OCI-LY3 (cell line): ENCODE measurements around the gene DMTF1.

ENCODE experiments used
- EZH2phosphoT487 ChIP-seq: fragments of 200-600 bp; shearing (Covaris generic); IDR thresholded peaks from 2 replicates; pipeline ENCODE4 v1.6.1; 2018; ENCODE audit warnings: antibody characterized with exemption, mixed run types, low read depth
- TF ChIP-seq, protein P1 (sequence below): fragments of 200-600, 300-600 bp; sonication (generic); IDR thresholded peaks from 2 replicates; pipeline ENCODE4 v1.5.1; 2014; ENCODE audit warnings: antibody characterized with exemption, low read length, low read depth

DNA sequence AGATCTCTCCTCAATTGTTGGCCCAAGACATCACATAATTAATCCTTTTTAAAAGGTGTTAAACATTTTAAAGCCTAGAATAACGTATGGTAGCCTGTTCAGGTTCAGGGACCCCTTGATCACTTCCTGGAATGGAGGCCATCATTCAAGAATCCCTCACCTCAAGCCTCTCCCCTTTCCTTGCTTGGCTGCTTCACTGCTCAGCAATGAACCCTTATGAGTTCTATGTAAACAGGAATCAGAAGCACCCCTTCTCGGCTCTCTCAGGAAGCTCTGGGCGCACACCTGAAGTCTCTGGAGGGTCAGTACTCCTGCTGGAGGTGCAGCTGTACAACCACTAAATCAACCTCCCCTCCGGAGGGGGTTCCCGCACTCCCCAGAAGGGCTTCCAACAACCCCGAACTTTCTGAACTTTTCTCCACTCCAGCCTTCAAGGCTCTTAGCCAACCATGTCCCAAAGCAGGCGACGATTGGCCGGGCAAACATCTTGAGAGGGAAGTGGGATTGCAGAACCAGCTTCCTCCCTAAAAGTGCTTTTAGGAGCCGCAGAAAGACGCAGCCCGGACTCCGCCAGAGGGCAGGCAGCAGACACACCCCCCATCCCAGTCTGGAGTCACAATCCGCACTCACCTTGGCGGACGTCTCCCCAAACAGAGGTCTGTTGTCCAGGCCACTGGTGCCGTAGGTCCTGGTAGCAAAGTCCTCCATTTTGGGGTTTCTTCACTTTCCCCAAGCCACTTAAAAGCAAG lies 66.7 kb downstream of the DMTF1 start:
- TF ChIP-seq, protein P1, sequence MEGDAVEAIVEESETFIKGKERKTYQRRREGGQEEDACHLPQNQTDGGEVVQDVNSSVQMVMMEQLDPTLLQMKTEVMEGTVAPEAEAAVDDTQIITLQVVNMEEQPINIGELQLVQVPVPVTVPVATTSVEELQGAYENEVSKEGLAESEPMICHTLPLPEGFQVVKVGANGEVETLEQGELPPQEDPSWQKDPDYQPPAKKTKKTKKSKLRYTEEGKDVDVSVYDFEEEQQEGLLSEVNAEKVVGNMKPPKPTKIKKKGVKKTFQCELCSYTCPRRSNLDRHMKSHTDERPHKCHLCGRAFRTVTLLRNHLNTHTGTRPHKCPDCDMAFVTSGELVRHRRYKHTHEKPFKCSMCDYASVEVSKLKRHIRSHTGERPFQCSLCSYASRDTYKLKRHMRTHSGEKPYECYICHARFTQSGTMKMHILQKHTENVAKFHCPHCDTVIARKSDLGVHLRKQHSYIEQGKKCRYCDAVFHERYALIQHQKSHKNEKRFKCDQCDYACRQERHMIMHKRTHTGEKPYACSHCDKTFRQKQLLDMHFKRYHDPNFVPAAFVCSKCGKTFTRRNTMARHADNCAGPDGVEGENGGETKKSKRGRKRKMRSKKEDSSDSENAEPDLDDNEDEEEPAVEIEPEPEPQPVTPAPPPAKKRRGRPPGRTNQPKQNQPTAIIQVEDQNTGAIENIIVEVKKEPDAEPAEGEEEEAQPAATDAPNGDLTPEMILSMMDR: no peak
- no peak for TF ChIP-seq EZH2phosphoT487
